ENCODE data around the gene PRR14.
"Not testable (repeated sequence)": the region's sequence is repeated elsewhere in the genome, so short reads cannot be mapped to it uniquely, and the experiment has no call there.

PRR14 gene

DNA sequence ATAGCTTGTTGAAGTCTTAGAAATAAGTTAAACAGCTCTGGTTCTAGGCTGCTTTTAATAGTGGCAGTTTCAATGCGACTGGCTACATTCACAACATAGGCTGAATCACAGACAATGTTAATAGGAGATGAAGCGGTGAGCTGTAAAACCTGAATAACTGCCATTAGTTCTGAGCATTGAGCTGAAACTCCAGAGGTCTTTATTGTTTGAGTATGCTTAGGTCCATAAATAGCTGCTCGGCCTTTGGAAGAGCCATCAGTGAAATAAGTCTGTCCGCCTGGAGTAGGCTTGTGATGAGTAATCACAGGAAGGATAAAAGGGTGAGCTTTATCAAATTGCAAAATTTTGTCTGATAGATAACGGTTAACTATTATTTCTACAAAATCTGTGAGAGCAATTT lies 31.1 kb upstream of the PRR14 start:
- TF ChIP-seq JUND (IDR thresholded peaks at IDR 0.05; ENCODE audit: low read depth), result no peak
- DNase-seq (ENCODE audit: low read depth in 1 of 2, low spot score in 1 of 2), result peak in 1 of 2 experiments; percentile 40
- in situ Hi-C loops (cut with HindIII; ENCODE audit: low pct_unique_long_range_greater_than_20kb, low sequenced_read_pairs), result no loop called here

DNA sequence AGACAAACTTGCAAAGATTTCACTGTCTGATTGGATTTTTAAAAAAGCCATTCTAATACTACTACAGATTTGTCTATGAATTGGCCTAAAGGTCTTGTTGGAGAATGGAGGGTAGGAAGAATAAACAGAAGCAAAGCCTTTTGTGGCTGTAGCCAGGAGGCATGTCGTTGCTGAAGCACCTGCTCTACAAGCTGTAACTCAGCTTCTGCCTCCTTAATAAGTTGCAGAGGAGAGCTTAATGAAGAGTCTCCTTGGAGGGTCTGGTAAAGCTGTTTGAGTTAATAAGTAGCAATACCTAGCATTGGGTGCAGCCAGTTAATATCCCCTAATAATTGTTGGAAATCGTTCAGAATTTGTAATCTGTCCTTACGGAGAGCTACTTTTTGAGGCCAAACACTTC lies 30.6 kb upstream of the PRR14 start:
- in situ Hi-C loops (cut with HindIII; ENCODE audit: low pct_unique_long_range_greater_than_20kb, low sequenced_read_pairs), result no loop called here
- TF ChIP-seq JUND (IDR thresholded peaks at IDR 0.05; ENCODE audit: low read depth), result no peak
- peak in 1 of 2 experiments; percentile 57 for DNase-seq (ENCODE audit: low read depth in 1 of 2, low spot score in 1 of 2)

DNA sequence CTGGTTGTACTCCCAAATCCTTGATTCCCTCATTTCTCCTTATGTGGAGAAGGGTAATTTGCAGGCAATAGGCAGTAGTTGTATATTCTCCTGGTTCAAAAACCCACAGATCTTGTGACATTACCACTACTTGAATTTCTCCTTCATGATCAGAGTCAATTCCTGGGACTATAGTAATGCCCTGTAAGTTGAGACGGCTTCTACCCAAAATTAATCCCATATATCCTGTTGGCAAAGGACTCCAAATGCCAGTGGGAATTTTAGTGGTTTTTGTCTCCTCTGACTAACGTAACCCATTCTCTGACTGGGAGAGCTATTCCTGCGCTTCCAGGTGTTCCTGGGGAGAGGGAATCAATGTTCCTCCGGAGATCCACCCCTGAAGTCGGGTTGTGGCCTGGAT lies 29.0 kb upstream of the PRR14 start:
- in situ Hi-C loops (cut with HindIII; ENCODE audit: low pct_unique_long_range_greater_than_20kb, low sequenced_read_pairs), result no loop called here
- DNase-seq (ENCODE audit: low read depth in 1 of 2, low spot score in 1 of 2), result peak in 1 of 2 experiments; percentile 30
- no peak for TF ChIP-seq JUND (IDR thresholded peaks at IDR 0.05; ENCODE audit: low read depth)

DNA sequence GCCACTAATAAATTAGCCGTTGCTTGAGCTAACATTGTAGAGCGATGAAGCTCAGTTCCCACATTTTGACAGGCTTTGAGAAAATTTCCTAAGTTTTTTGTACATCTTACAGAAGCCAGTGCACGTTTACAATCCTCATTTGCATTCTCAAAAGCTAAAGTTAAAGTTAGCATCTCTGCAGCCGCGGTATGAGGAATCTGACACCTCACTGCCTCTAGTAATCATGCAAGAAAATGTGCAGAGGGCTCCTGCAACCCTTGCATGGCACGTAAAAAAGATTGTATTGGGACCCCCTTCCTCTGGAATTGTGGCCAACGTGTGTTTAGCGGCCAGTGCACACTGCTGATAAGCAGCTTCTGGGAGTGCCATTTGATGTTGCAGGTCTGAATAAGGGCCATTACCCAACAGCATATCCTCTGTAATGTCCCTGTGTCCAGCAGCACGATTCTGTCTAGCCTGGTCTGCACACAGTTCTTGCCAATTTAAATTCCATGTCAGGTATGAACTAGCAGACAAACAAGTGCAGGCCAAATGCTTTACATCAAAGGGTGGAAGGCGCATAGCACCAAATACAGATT lies 28.2 kb upstream of the PRR14 start:
- TF ChIP-seq JUND (IDR thresholded peaks at IDR 0.05; ENCODE audit: low read depth), result no peak
- in situ Hi-C loops (cut with HindIII; ENCODE audit: low pct_unique_long_range_greater_than_20kb, low sequenced_read_pairs), result no loop called here
- DNase-seq (ENCODE audit: low read depth in 1 of 2, low spot score in 1 of 2), result no peak

DNA sequence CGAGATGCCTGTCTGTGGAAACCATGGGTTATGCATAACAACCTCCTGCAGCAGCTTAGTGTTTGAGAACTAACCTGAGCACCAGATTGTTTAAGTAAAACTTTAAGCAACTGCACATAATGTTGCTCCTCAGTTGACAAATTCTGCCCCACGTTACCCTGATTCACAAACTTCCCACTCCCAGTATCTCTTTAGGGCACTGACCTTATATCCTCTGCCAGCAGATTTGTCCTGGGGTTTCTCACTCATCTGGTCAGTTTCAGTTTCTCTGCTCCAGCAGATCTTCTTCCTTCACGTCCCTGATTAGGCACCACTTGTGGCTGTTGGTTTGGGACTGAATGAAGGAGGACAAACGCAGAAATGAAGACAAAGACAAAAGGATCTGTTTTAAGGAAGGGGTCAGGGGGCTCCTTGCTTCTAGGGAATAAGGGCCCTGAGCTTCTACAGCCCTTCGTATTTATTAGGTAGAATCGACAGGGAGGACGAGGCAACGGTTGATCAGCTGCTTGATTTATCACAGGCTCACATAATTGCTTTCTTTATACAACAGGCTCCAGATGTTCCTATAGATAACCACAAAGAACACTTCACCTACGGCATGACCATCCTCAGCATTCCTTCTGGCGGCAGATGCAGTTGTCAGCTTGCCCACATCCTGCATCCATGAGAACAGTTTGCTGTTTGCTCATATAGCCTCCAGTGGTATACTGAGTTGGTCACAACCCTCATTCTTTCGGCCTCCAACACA lies 27.1 kb upstream of the PRR14 start:
- DNase-seq (ENCODE audit: low read depth in 1 of 2, low spot score in 1 of 2), result peak in 1 of 2 experiments; percentile 60
- no peak for TF ChIP-seq JUND (IDR thresholded peaks at IDR 0.05; ENCODE audit: low read depth)
- in situ Hi-C loops (cut with HindIII; ENCODE audit: low pct_unique_long_range_greater_than_20kb, low sequenced_read_pairs), result no loop called here

DNA sequence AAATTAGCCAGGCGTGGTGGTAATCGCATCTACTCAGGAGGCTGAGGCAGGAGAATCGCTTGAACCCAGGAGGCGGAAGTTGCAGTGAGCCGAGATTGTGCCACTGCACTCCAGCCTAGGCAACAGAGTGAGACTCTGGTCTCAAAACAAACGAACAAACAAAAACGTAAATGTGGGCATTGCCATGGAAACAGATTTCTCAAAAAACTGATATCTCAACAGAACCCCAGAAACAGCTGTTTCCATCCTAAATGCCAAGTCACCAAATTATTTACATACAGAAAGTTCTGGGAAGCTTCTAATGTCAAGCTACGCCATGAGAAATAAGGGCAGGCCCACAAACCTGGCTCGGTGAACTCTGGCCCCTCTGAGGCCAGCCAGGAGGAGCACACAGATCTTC lies 24.5 kb upstream of the PRR14 start:
- TF ChIP-seq JUND (IDR thresholded peaks at IDR 0.05; ENCODE audit: low read depth), result no peak
- DNase-seq (ENCODE audit: low read depth in 1 of 2, low spot score in 1 of 2), result no peak
- in situ Hi-C loops (cut with HindIII; ENCODE audit: low pct_unique_long_range_greater_than_20kb, low sequenced_read_pairs), result loop anchor here (25.0 kb wide), 1 partner anchor 189 kb away; the partner anchor contains the start of genes DCTPP1 and SEPHS2

DNA sequence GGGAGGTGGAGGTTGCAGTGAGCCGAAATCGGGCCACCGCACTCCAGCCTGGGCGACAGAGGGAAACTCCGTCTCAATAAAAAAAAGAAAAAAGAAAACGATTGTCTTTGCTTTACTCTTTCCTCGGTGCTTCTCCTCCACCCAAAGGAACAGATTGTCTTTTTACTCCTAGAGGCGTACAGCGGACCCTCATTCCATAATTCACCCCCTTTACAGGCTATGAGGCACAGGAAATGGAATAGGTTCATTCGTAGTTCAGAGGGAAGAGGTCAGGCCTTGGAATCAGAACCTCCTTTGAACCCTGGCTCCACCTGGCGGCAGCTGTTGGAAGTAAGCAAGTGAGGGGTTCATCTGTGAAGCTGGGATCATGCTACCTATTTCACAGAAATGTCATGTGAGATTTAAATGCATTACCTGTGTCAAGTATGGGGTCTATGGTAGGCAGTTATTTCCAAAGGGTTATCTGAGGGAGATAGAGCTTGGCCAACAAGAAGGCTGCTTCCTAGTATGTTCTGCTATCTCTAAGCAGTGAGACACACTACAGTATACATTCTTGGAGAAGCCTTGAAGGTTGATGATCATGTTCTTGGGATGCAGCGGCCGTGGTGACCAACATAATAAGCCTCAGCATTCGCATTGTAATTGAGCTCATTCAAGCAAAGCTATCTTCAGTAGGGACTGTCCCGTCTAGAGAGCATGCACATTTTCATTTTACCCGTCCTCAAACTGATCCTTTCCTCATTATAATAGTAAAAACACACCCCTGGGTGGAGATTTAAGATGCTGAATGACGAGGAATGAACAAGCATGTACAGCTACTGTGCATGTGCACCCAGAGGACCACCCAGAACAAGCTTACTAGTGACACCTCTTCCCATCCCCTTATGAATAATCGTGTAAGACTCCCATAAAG lies 21.9 kb upstream of the PRR14 start:
- in situ Hi-C loops (cut with HindIII; ENCODE audit: low pct_unique_long_range_greater_than_20kb, low sequenced_read_pairs), result loop anchor here (25.0 kb wide), 1 partner anchor 192 kb away; the partner anchor contains the start of genes DCTPP1 and SEPHS2
- peak; percentile 48 to 87 for DNase-seq (ENCODE audit: low read depth in 1 of 2, low spot score in 1 of 2)
- no peak for TF ChIP-seq JUND (IDR thresholded peaks at IDR 0.05; ENCODE audit: low read depth)

DNA sequence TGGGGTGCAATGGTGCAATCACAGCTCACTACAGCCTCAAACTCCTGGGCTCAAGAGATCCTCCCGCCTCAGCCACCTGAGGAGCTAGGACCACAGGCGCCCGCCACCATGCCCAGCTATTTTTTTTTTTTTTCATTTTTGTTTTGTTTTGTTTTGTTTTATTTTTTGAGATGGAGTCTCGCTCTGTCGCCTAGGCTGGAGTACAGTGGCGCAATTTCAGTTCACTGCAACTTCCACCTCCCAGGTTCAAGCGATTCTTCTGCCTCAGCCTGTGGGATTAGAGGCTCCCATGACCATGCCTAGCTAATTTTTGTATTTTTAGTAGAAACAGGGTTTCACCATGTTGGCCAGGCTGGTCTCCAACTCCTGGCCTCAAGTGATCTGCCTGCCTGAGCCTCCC lies 18.3 kb upstream of the PRR14 start:
- in situ Hi-C loops (cut with HindIII; ENCODE audit: low pct_unique_long_range_greater_than_20kb, low sequenced_read_pairs), result loop anchor here (25.0 kb wide), 1 partner anchor 195 kb away; the partner anchor contains the start of genes DCTPP1 and SEPHS2
- DNase-seq (ENCODE audit: low read depth in 1 of 2, low spot score in 1 of 2), result not testable (repeated sequence)

DNA sequence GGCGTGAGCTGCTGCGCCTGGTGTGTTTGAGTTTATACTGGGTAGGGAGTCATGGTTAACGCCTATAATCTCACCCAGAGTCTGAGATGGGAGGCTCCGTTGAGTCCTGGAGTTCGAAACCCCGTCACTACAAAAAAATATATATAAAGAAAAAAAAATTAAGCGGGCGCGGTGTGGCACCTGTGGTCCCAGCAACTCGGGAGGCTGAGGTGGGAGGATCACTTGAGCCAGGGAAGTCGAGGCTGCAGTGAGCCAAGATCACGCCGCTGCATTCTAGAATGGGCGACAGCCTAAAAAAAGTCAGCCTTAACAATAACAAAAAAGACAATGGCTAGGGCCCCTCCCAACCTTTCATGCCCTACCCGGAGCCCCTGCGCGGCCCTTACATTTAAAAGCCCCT lies 17.2 kb upstream of the PRR14 start:
- no peak for TF ChIP-seq JUND (IDR thresholded peaks at IDR 0.05; ENCODE audit: low read depth)
- DNase-seq (ENCODE audit: low read depth in 1 of 2, low spot score in 1 of 2), result no peak
- in situ Hi-C loops (cut with HindIII; ENCODE audit: low pct_unique_long_range_greater_than_20kb, low sequenced_read_pairs), result loop anchor here (25.0 kb wide), 1 partner anchor 196 kb away; the partner anchor contains the start of genes DCTPP1 and SEPHS2

DNA sequence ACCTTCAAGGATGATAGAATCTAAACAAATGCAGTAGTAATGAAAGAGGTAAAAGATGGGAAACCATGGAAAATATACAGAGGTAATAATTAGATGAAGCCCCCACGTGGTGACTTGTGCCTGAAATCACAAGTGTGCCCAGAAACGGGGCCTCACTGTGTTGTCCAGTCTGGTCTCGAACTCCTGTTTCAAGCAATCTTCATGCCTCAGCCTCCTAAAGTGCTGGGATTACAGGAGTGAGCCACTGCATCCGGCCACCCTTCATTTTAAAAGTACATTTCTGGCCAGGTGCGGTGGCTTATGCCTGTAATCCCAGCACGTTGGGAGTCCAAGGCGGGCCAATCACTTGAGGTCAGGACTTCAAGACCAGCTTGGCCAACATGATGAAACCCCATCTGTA lies 14.2 kb upstream of the PRR14 start:
- TF ChIP-seq JUND (IDR thresholded peaks at IDR 0.05; ENCODE audit: low read depth), result no peak
- in situ Hi-C loops (cut with HindIII; ENCODE audit: low pct_unique_long_range_greater_than_20kb, low sequenced_read_pairs), result loop anchor here (25.0 kb wide), 1 partner anchor 199 kb away; the partner anchor contains the start of genes DCTPP1 and SEPHS2
- no peak for DNase-seq (ENCODE audit: low read depth in 1 of 2, low spot score in 1 of 2)

DNA sequence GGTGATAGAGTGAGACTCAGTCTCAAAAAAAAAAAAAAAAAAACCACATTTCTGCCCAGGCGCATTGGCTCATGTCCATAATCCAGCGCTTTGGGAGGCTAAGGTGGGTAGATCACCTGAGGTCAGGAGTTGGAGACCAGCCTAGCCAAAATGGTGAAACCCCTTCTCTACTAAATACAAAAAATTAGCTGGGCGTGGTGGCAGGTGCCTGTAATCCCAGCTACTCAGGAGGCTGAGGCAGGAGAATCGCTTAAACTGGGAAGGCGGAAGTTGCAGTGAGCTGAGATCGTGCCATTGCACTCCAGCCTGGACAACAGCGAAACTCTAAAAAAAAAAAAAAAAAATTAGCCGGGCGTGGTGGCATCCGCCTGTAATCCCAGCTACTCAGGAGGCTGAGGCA lies 13.6 kb upstream of the PRR14 start:
- in situ Hi-C loops (cut with HindIII; ENCODE audit: low pct_unique_long_range_greater_than_20kb, low sequenced_read_pairs), result loop anchor here (25.0 kb wide), 1 partner anchor 200 kb away; the partner anchor contains the start of genes DCTPP1 and SEPHS2
- not testable (repeated sequence) for DNase-seq (ENCODE audit: low read depth in 1 of 2, low spot score in 1 of 2)

DNA sequence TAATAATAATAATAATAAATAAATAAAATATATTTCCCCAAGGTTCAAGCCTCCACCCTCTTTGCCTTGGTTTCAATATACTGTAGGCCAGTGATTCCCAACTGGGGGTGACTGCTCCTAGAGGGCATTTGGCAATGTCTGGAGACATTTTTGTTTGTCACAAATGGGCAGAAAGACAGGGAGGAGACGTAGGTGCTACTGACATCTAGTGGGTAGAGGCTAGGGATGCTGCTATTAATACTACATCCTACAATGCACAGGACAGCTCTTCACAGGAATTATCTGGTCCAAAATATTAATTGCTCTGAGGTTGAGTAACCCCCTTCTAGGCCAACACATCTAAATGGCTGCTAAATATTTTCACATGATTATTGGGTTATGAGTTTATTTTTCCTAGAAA lies 12.8 kb upstream of the PRR14 start:
- TF ChIP-seq JUND (IDR thresholded peaks at IDR 0.05; ENCODE audit: low read depth), result no peak
- in situ Hi-C loops (cut with HindIII; ENCODE audit: low pct_unique_long_range_greater_than_20kb, low sequenced_read_pairs), result loop anchor here (25.0 kb wide), 1 partner anchor 201 kb away; the partner anchor contains the start of genes DCTPP1 and SEPHS2
- DNase-seq (ENCODE audit: low read depth in 1 of 2, low spot score in 1 of 2), result peak in 1 of 2 experiments; percentile 88
